T-helper 2 cell treated with Interferon-gamma antibody and Interleukin-4, amounts not matched to agents 100 ng/mL and 5 ng/mL, for 36 hours (primary cell): Measurements from ENCODE around the gene DPY19L2. TPM values are rescaled to one million over a fixed set of nuclear protein-coding genes. Genes with fewer than 3 reads are reported as not detected.
"Not testable (repeated sequence)": the region's sequence is repeated elsewhere in the genome, so short reads cannot be mapped to it uniquely, and the experiment has no call there.

Source experiments
- intact Hi-C: fragments of 100-400 bp; cut with micrococcal nuclease; formaldehyde crosslinking; loops from one replicate; pipeline ENCODE4 v1.15.1; 2023
- total RNA-seq: library from RNA; stranded (reverse); gene quantifications from 2 replicates; pipeline ENCODE4 v1.2.3, GENCODE V29; 2022

The DPY19L2 gene
- total RNA-seq, 1 donor from 2014 or later, result 0.52 TPM

- intact Hi-C loops, result not testable (repeated sequence)
These were observed 5.3 kb downstream of the DPY19L2 start for GRCh38 chr12:63663005-63663404.

DNA sequence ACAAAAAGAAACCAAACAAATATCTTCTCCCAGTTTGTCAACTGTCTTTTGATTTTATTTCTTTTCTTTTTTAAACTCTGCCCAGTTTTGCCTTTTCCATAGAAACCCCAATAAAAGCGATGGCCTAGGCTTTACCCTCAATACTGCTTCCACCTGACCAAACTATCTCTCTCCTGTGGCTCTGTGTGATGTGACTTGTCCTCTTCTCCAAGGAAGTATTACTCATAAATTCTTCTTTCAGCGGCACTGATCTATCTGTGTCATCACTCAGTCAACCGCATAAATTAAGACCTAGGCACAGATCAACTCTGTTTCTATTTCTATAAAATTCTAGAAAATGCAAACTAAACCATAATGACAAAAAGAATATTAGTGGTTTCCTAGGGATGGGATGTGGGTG, 9.8 kb downstream of the DPY19L2 start:
- intact Hi-C loops, result not testable (repeated sequence)

DNA sequence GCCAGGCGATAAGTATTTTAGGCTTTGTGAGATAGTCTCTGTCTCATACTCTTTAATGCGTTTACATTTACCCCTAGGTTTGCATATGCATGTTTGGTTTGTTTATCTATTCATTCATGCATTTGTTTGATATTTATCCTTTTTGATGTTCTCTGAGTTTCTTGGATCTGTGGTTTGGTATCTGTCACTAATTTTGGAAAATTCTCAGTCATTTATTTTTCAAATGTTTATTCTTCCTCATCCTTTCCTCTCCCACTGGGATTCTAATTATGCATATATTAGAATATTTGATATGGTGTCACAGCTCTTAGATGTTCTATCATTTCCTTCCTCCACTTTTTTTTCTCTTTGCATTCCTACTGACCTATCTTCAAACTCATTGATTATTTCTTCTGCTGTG, 11.9 kb downstream of the DPY19L2 start:
- intact Hi-C loops, result not testable (repeated sequence)

GRCh38 chr12:63655543-63656257, 12.6 kb downstream of the DPY19L2 start:
- intact Hi-C loops, result not testable (repeated sequence)

DNA sequence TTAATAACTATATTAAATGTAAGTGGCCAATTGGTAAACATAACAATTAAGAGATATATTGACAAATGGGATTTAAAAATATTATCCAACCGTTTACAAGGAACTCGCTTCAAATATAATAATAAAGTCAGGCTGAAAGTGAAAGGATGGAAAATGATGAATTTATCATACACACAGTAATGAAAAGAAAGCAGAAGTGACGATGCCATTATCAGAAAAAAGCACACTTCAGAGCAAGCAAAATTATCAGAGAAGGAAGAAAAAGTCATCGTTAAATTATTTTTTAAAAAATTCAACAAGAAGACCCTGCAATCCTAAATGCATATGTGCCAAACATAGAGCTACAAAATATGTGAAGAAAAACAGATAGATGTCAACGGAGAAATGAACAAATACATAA, 13.8 kb downstream of the DPY19L2 start:
- intact Hi-C loops, result not testable (repeated sequence)

- intact Hi-C loops, result not testable (repeated sequence)
These were observed 18.8 kb downstream of the DPY19L2 start for GRCh38 chr12:63649517-63649916.

DNA sequence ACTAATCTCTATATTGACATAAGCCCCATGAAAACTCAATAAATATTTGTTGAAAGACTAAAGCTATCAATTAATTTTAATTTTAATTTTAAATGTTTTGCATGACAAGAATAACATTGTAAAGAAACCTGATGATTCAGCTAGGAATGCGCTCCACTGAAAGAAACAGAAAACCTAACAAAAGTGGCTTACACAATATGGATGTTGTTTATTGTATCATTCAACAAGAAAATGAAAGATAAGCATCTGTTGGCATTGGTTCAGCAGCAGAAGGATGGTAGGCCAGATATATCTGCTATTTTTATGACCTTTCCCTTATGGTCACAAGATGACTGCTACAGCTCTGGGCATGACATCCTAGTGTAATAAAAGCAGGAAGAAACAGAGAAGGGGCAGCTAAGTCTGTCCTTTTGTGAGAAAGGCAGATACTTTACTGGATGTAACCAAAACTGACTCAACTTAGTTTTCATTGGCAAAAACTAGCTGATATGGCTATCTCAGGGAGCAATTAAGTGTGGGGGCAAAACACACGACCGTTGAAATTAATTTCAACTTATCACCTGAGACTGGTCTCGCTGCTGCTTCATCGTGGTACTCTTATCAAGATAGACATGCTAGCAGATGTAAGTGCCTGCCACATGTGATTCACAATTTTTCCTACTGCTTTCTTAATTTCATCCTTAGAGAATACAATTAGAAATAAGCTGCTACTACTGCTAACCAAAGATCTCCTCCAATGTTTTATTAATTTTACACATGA, 24.7 kb downstream of the DPY19L2 start:
- intact Hi-C loops, result not testable (repeated sequence)

DNA sequence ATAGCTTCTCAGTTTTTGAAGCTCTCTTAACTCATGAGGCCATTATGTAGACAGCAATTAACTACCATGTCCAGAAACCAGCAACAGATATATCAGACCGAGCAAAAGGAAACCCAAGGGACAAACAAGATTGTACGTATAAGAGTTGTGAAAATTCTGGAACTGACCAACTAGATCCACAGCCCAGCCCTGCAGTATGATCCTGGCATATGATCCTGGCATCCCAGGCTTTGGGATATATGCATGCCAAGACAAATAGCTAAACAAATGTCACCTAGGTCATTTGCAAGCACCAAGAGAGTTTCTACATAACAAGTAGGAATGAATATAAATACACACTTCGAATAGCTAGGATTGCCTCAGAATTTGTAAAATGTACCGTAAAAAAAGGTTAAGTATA, 44.0 kb downstream of the DPY19L2 start:
- intact Hi-C loops, result not testable (repeated sequence)

- intact Hi-C loops, result not testable (repeated sequence)
These were observed 52.7 kb downstream of the DPY19L2 start for GRCh38 chr12:63615544-63615943.

DNA sequence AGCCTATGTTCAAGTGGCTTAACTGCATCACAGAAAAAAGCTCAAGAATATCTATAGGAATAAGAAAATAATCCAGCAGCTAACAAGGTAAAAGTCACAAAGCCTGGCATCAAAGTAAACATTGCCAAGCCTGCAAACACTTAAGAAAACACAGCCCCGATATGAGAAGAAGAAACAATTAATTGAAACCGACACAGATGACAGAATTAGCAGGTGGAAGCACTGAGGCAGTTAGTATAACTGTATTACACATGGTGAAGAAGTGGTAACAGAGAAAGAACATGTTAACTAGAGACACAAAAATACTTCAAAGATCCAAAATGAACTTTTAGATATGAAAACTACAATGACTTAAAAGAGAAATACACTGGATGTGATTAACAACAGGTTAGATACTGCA, 57.0 kb downstream of the DPY19L2 start:
- intact Hi-C loops, result not testable (repeated sequence)

- intact Hi-C loops, result not testable (repeated sequence)
These were observed 59.0 kb downstream of the DPY19L2 start for GRCh38 chr12:63609281-63609680.

DNA sequence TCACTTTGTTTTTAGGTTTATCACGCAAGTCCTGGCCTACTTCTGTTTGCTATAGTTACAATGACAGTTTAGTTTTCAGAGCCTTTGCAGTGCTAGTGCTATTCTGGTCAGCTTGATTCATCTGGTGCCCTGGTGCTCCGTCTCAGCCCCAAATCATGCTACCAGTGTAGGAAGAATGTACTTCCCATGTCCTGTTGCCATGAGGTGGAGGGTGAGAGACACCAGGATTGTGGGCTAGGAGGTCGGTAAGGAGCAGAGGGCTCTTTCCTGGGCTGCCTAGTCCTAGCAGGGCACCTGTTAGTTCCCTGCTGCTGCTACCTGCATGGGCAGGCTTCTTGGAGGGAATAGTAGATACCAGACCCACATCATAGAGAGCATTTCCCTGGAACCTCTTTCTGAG, 63.3 kb downstream of the DPY19L2 start:
- intact Hi-C loops, result not testable (repeated sequence)

DNA sequence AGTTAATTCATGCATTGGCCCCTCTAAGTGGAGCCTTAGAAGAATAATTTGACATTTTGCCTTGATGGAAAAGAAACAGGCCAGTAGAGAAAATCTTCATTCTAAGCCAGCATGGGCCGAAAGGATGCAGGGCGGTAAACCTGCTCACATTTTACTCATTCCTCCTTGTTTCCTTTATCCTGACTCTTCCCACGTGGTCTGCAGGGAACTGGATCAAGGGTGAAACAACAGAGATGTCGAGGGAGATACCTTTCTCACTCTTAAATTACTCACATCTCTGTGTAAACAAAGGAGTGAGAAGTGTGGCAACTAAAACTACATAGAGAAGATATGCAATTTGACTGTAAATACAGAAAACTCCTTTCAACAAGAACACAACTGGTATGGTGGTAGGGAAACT, 73.5 kb downstream of the DPY19L2 start:
- intact Hi-C loops, result not testable (repeated sequence)

DNA sequence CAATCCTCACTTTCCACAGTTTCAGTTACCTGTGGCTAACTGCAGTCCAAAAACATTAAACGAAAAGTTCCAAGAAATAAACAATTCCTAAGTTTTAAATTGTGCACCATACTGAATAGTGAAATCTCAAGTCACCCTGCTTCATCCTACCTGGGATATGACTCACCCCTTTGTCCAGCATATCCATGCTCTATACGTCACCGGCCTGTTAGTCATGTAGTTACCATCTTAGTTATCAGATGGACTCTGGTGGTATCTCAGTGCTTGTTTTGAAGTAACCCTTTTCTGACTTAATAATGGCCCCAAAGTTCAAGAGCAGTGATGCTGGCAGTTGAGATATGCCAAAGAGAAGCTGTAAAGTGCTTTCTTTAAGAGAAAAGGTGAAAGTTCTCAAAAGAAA, 83.9 kb downstream of the DPY19L2 start:
- intact Hi-C loops, result not testable (repeated sequence)

DNA sequence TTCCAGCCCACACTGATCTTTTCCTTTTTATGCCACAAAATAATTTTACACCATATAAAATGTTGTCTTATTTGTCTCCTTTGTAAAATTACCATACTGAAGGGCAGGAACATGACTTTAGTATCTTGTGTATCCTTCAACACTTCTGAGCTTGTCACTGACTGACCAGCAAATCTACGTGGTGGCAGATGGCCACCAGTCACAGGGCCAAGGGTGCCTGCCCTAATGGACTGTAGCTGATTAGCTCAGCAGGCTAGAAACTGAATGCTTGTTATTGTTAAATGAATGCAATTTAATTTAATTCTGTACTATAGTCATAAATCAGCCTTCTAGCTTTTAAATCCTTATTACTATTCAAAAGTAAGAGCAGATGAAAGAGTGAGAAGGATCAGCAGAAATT, 85.0 kb downstream of the DPY19L2 start:
- intact Hi-C loops, result not testable (repeated sequence)

DNA sequence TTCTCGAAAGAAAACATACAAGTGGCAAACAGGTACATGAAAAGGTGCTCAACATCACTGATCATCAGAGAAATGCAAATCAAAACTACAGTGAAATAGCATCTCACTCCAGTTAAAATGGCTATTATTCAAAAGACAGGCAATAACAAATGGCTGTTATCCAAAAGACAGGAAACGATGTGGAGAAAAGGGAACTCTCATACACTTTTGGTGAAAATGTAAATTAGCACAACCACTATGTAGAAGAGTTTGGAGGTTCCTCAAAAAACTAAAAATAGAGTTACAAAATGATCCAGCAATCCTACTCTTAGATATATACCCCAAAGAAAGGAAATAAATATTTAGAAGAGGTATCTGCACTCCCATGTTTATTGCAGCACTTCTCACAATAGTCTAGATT, 90.7 kb downstream of the DPY19L2 start:
- intact Hi-C loops, result not testable (repeated sequence)

GRCh38 chr12:63572038-63572437, 96.3 kb downstream of the DPY19L2 start:
- intact Hi-C loops, result not testable (repeated sequence)

- intact Hi-C loops, result not testable (repeated sequence)
These were observed 109.8 kb downstream of the DPY19L2 start for GRCh38 chr12:63558445-63558844.

GRCh38 chr12:63551397-63551796, 116.9 kb downstream of the DPY19L2 start:
- intact Hi-C loops, result not testable (repeated sequence)

DNA sequence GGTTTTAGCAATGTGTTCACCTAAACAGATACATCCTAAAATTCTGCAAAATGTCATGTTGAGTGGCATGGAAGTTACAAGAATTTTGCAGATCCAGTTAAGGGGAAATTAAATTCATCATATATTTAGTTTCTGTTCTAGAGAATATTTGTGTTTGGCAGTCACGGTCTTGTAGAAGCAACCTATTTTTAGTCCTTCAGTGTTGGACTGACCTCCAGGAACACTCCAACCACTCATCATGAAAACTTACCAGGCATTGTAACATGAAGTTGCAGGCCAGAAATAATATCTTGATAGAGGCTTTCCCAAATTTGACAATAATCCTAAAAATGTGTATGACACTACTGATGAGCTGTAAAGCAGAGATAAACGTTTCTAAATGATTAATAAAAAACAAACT, 119.3 kb downstream of the DPY19L2 start:
- intact Hi-C loops, result not testable (repeated sequence)

GRCh38 chr12:63545298-63545916, 122.9 kb downstream of the DPY19L2 start:
- intact Hi-C loops, result not testable (repeated sequence)

GRCh38 chr12:63538656-63539055, 129.6 kb downstream of the DPY19L2 start:
- intact Hi-C loops, result not testable (repeated sequence)
